ENCODE measurements around the gene FOXN3.

- TF ChIP-seq CTCF (IDR thresholded peaks at IDR 0.05 in 4 of 5, conservative IDR thresholded peaks at IDR 0.05 in 1 of 5) (no peak), POLR2A (IDR thresholded peaks at IDR 0.05) (no peak)
These were observed 160.8 kb downstream of the FOXN3 start for GRCh38 chr14:89256283-89256682.

All from gastrocnemius medialis (tissue), 4 donors.